Measurements from ENCODE around the gene DAAM1. TPM values are rescaled to one million over a fixed set of nuclear protein-coding genes. Genes with fewer than 3 reads are reported as not detected.

DAAM1 gene
- total RNA-seq, 2 experiments from 2014 or later = 30.1 to 72.8 TPM

- Histone ChIP-seq H3K9me2 (ENCODE audit: insufficient read depth, low read length) (no peaks in the 10 kb centered on the region), H3K9me3 (ENCODE audit: low read length) (no peaks in the 10 kb centered on the region), H3K4me3 (ENCODE audit: low read depth, low read length, poor library complexity, severe bottlenecking) (peak overlapping the region; percentile 4), H2AFZ (ENCODE audit: low read length) (no peak overlapping the region), H3K4me1 (ENCODE audit: insufficient read depth, low read length, poor library complexity, severe bottlenecking) (peaks cover 87% of the 10 kb centered on the region), H4K20me1 (ENCODE audit: insufficient read depth, low read length) (no peaks in the 10 kb centered on the region), H3K4me2 (ENCODE audit: low read length) (peak overlapping the region; percentile 54), H3K36me3 (ENCODE audit: insufficient read depth, low read length) (peaks cover 13% of the 10 kb centered on the region; the same call in 1 of the 2 replicates), H3K79me2 (ENCODE audit: insufficient read depth, low read depth, low read length) (peaks cover 67% of the 10 kb centered on the region; the same call in 1 of the 2 replicates), H3K27ac (ENCODE audit: low read depth, low read length, poor library complexity, severe bottlenecking) (peak overlapping the region; percentile 43)
- BruUV-seq (replicated peaks) = no TSS peak
- intact Hi-C loops (cut with micrococcal nuclease; ENCODE audit: unreplicated experiment) = no loop called here
- ChIA-PET CTCF (ENCODE audit: unreplicated experiment) (interaction anchor here (0.8 to 1.2 kb wide), 2 partner anchors 9 kb away, joined by 3 to 4 read pairs; no protein-coding TSS in a partner anchor), POLR2A (interaction anchor here (1.0 to 5.2 kb wide), 7 partner anchors 10 to 118 kb away, joined by 4 to 41 read pairs (median 23); no protein-coding TSS in a partner anchor)
- TF ChIP-seq CTCF (conservative IDR thresholded peaks at IDR 0.05; ENCODE audit: low read length) = no peak
- no peak for TF ChIP-seq EZH2phosphoT487 (IDR thresholded peaks at IDR 0.05; ENCODE audit: borderline replicate concordance, low read depth, low read length)
- peak; percentile 33 for DNase-seq (ENCODE audit: low spot score)
Observed at GRCh38 chr14:59305231-59305630, 116.8 kb downstream of the DAAM1 start.

GRCh38 chr14:59305836-59306555 is 117.5 kb downstream of the DAAM1 start:
- intact Hi-C loops (cut with micrococcal nuclease; ENCODE audit: unreplicated experiment) = no loop called here
- no peaks in the 10 kb centered on the region for H3K9me3 ChIP-seq (ENCODE audit: low read length)
- H3K79me2 ChIP-seq (ENCODE audit: insufficient read depth, low read depth, low read length) = peaks cover 61% of the 10 kb centered on the region; the same call in 1 of the 2 replicates
- ChIA-PET POLR2A (interaction anchor here (0.7 to 5.2 kb wide), 17 partner anchors 8 to 157 kb away, joined by 3 to 41 read pairs (median 5); no protein-coding TSS in a partner anchor), CTCF (ENCODE audit: unreplicated experiment) (no interaction called here)
- H2AFZ ChIP-seq (ENCODE audit: low read length) = no peak overlapping the region
- peak overlapping the region; percentile 54 for H3K4me2 ChIP-seq (ENCODE audit: low read length)
- no TSS peak for BruUV-seq (replicated peaks)
- H4K20me1 ChIP-seq (ENCODE audit: insufficient read depth, low read length) = no peaks in the 10 kb centered on the region
- DNase-seq (ENCODE audit: low spot score) = no peak
- TF ChIP-seq CTCF (conservative IDR thresholded peaks at IDR 0.05; ENCODE audit: low read length) = no peak
- no peak for TF ChIP-seq EZH2phosphoT487 (IDR thresholded peaks at IDR 0.05; ENCODE audit: borderline replicate concordance, low read depth, low read length)
- peaks cover 87% of the 10 kb centered on the region for H3K4me1 ChIP-seq (ENCODE audit: insufficient read depth, low read length, poor library complexity, severe bottlenecking)
- H3K36me3 ChIP-seq (ENCODE audit: insufficient read depth, low read length) = peaks cover 13% of the 10 kb centered on the region; the same call in 1 of the 2 replicates
- no peak overlapping the region for H3K4me3 ChIP-seq (ENCODE audit: low read depth, low read length, poor library complexity, severe bottlenecking)
- H3K9me2 ChIP-seq (ENCODE audit: insufficient read depth, low read length) = no peaks in the 10 kb centered on the region
- peak overlapping the region; percentile 43 for H3K27ac ChIP-seq (ENCODE audit: low read depth, low read length, poor library complexity, severe bottlenecking)

- TF ChIP-seq CTCF (conservative IDR thresholded peaks at IDR 0.05; ENCODE audit: low read length) (no peak), EZH2phosphoT487 (IDR thresholded peaks at IDR 0.05; ENCODE audit: borderline replicate concordance, low read depth, low read length) (no peak)
- H2AFZ ChIP-seq (ENCODE audit: low read length) = no peak overlapping the region
- DNase-seq (ENCODE audit: low spot score) = no peak
- peaks cover 87% of the 10 kb centered on the region for H3K4me1 ChIP-seq (ENCODE audit: insufficient read depth, low read length, poor library complexity, severe bottlenecking)
- no peaks in the 10 kb centered on the region for H4K20me1 ChIP-seq (ENCODE audit: insufficient read depth, low read length)
- H3K27ac ChIP-seq (ENCODE audit: low read depth, low read length, poor library complexity, severe bottlenecking) = no peak overlapping the region
- no peaks in the 10 kb centered on the region for H3K9me2 ChIP-seq (ENCODE audit: insufficient read depth, low read length)
- intact Hi-C loops (cut with micrococcal nuclease; ENCODE audit: unreplicated experiment) = no loop called here
- peaks cover 13% of the 10 kb centered on the region; the same call in 1 of the 2 replicates for H3K36me3 ChIP-seq (ENCODE audit: insufficient read depth, low read length)
- ChIA-PET CTCF (ENCODE audit: unreplicated experiment) (interaction anchor here (0.5 to 0.8 kb wide), 2 partner anchors 9 to 104 kb away, joined by 3 read pairs; no protein-coding TSS in a partner anchor), POLR2A (interaction anchor here (0.7 to 5.2 kb wide), 18 partner anchors 8 to 162 kb away, joined by 3 to 41 read pairs (median 5); no protein-coding TSS in a partner anchor)
- no peak overlapping the region for H3K4me3 ChIP-seq (ENCODE audit: low read depth, low read length, poor library complexity, severe bottlenecking)
- H3K4me2 ChIP-seq (ENCODE audit: low read length) = peak overlapping the region; percentile 25
- H3K9me3 ChIP-seq (ENCODE audit: low read length) = no peaks in the 10 kb centered on the region
- no TSS peak for BruUV-seq (replicated peaks)
- peaks cover 67% of the 10 kb centered on the region for H3K79me2 ChIP-seq (ENCODE audit: insufficient read depth, low read depth, low read length)
Observed at GRCh38 chr14:59306775-59307174, 118.3 kb downstream of the DAAM1 start.

Measured in OCI-LY7 (cell line).